Transverse colon (tissue), 4 donors: ENCODE measurements around the gene HECW1. TPM values are rescaled to one million over a fixed set of nuclear protein-coding genes. Genes with fewer than 3 reads are reported as not detected.

ENCODE experiments used
- DNase-seq: peaks from one replicate; pipeline ENCODE4 v3.0.0-alpha.2; 2019
- H3K27ac ChIP-seq, 4 donors: fragments of 200-600 bp; sonication (generic); 2 replicates each; pipeline ENCODE4 v1.5.1; 2016 to 2018; ENCODE audit warnings: inconsistent platforms in 4 of 4
- H3K27me3 ChIP-seq: fragments of 200-600 bp; sonication (generic); 2 replicates; pipeline ENCODE4 v1.5.1; 2017; ENCODE audit warnings: inconsistent platforms
- H3K36me3 ChIP-seq, 4 donors: fragments of 200-600 bp; sonication (generic); 2 replicates each; pipeline ENCODE4 v1.5.1; 2017 to 2019; ENCODE audit warnings: inconsistent platforms in 4 of 4
- H3K4me1 ChIP-seq, 4 donors: fragments of 200-600 bp; sonication (generic); 2 replicates each; pipeline ENCODE4 v1.5.1; 2017 to 2020; ENCODE audit warnings: inconsistent platforms in 4 of 4
- H3K4me3 ChIP-seq, 4 donors: fragments of 200-600 bp; sonication (generic); 1 replicate in 1 of 4; 2 replicates in 3 of 4; pipeline versions ENCODE4 v1.5.1 to v1.6.1; 2017 to 2019; ENCODE audit warnings: inconsistent platforms in 4 of 4
- H3K9me3 ChIP-seq, 2 donors: fragments of 200-600 bp; sonication (generic); 2 replicates each; pipeline ENCODE4 v1.5.1; 2017 to 2019; ENCODE audit warnings: inconsistent platforms in 2 of 2
- EP300 ChIP-seq: sonication (generic); formaldehyde crosslinking; IDR thresholded peaks from one replicate; pipeline ENCODE4 v1.6.1; 2017; ENCODE audit warnings: antibody characterized with exemption, low read depth
- POLR2A ChIP-seq: fragments of 450-650 bp; IDR thresholded peaks from one replicate; pipeline ENCODE4 v1.6.1; 2016; ENCODE audit warnings: antibody characterized with exemption, mild to moderate bottlenecking, moderate library complexity
- POLR2AphosphoS5 ChIP-seq, 3 donors: sonication (generic); formaldehyde crosslinking; IDR thresholded peaks; one replicate each; pipeline ENCODE4 v1.6.1; 2016; ENCODE audit warnings: antibody characterized with exemption in 3 of 3
- WGBS, 2 donors: methylation state at CpG; one replicate each; pipeline ENCODE4 v1.1.5; 2018; ENCODE audit warnings: low coverage in 1 of 2; 5-methylcytosine and 5-hydroxymethylcytosine counted together
- in situ Hi-C, 4 donors: fragments of 200-750 bp; cut with MboI; loops; one replicate each; pipeline versions ENCODE4 v1.15.0 to v1.15.1; 2017; ENCODE audit warnings: low sequenced_read_pairs in 3 of 4, low pct_ligation_motif_present in 1 of 4, low pct_unique_long_range_greater_than_20kb in 1 of 4
- intact Hi-C: fragments of 100-400 bp; cut with DNase I; formaldehyde crosslinking; loops from one replicate; pipeline ENCODE4 v1.15.1; 2023; ENCODE audit warnings: low total_unique reads
- total RNA-seq, 4 donors: library from RNA; depleted of rRNA; stranded (reverse); fragments of >200 nt; gene quantifications; one replicate each; pipeline ENCODE4 v1.1.0, GENCODE V29; 2016
- TF ChIP-seq, protein P1 (sequence below), 5 experiments: fragments of 200-600 bp in 3 of 5; fragments of 450-650 bp in 2 of 5; sonication (generic) in 3 of 5; IDR thresholded peaks; 1 replicate in 2 of 5; 2 replicates in 3 of 5; pipeline ENCODE4 v1.5.1; 2016 to 2017; ENCODE audit warnings: antibody characterized with exemption in 5 of 5, inconsistent platforms in 3 of 5, mild to moderate bottlenecking in 2 of 5, moderate library complexity in 1 of 5

Gene HECW1
- total RNA-seq, 4 donors from 2014 or later: 1.1 to 1.4 TPM; not detected in 2

DNA sequence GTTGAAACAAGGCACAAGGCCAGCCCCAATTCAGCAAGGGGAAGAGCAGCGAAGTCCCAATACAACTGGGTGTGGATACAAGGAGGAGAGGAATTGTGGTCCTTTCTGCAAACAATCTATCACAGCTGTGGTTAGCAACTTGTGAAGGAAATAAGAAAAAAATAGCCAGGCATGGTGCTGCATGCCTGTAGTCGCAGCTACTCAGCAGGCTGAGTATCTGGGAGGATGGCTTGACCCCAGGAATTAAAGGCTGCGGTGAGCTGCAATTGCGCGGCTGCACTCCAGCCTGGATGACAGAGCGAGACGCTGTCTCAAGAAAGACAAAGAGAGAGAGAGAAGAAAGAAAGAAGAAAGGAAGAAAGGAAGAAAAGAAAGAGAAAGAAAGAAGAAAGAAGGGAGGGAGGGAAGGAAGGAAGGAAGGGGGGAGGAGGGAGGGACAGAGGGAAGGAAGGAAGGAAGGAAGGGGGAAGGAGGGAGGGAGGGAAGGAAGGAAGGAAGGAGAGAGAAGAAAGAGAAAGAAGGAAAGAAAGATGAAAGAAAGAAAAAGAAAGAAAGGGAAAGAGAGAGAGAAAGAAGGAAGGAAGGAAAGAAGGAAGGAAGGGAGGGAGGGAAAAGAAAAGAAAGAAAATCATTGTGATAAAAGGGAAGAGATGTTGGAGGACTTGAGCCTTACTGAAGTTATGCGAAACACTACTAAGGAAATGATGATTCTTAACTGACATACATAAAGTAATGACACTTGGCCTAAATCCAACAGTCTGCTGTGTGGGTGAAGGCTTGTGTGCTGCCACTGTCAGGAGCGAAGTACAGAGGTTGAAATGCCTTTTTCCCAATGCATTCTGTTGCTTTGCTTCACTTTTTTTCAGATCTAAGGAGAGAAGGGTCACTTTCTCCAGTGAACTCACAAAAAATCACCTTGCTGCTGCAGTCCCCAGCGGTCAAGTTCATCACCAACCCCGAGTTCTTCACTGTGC is 353.4 kb downstream of the HECW1 start:
- intact Hi-C loops (no loop called here), in situ Hi-C loops (no loop called here)
- no peaks in the 10 kb centered on the region for H3K27me3 ChIP-seq
- no peak for TF ChIP-seq EP300
- H3K27ac ChIP-seq: no peak overlapping the region
- 78 to 86% methylated on average over 9 to 11 of the region's 11 CpGs for WGBS, 2 donors
- no peak overlapping the region for H3K4me3 ChIP-seq
- H3K36me3 ChIP-seq: no peaks in the 10 kb centered on the region
- DNase-seq: no peak
- H3K9me3 ChIP-seq: no peaks in the 10 kb centered on the region
- no peaks in the 10 kb centered on the region for H3K4me1 ChIP-seq

DNA sequence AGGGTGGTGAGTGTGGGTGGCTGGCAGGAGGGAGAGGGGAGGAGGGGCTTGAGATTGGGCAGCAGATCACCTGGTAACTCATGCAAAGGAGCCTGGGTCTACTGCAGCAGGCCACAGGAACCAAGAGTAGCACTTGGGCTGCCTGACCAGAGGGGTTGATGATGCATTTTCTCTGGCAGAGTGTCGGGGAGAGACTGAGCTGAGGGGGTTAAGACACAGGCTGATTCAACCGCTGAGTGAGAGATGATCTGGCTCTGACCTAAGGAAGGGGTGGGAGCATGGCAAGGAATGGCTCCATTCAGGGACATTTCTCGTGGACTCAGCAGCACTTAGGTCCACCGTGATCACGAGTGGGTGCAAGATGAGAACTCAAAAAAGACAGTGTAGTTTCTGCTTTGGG is 355.0 kb downstream of the HECW1 start:
- H3K4me1 ChIP-seq: no peaks in the 10 kb centered on the region
- in situ Hi-C loops (no loop called here), intact Hi-C loops (no loop called here)
- DNase-seq: no peak
- no peak overlapping the region for H3K4me3 ChIP-seq
- 79 to 84% methylated on average over 4 to 5 of the region's 5 CpGs for WGBS, 2 donors
- no peak overlapping the region for H3K27ac ChIP-seq
- H3K36me3 ChIP-seq: no peaks in the 10 kb centered on the region
- no peaks in the 10 kb centered on the region for H3K27me3 ChIP-seq
- H3K9me3 ChIP-seq: no peaks in the 10 kb centered on the region
- TF ChIP-seq POLR2A (no peak), POLR2AphosphoS5 (IDR thresholded peaks at IDR 0.05) (no peak), EP300 (no peak)
- TF ChIP-seq, protein P1, sequence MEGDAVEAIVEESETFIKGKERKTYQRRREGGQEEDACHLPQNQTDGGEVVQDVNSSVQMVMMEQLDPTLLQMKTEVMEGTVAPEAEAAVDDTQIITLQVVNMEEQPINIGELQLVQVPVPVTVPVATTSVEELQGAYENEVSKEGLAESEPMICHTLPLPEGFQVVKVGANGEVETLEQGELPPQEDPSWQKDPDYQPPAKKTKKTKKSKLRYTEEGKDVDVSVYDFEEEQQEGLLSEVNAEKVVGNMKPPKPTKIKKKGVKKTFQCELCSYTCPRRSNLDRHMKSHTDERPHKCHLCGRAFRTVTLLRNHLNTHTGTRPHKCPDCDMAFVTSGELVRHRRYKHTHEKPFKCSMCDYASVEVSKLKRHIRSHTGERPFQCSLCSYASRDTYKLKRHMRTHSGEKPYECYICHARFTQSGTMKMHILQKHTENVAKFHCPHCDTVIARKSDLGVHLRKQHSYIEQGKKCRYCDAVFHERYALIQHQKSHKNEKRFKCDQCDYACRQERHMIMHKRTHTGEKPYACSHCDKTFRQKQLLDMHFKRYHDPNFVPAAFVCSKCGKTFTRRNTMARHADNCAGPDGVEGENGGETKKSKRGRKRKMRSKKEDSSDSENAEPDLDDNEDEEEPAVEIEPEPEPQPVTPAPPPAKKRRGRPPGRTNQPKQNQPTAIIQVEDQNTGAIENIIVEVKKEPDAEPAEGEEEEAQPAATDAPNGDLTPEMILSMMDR (IDR thresholded peaks at IDR 0.05): no peak

GRCh38 chr7:43467846-43468245 is 355.4 kb downstream of the HECW1 start:
- TF ChIP-seq, protein P1 (IDR thresholded peaks at IDR 0.05): no peak
- TF ChIP-seq EP300: no peak
- no peaks in the 10 kb centered on the region for H3K9me3 ChIP-seq
- intact Hi-C loops: no loop called here
- no peaks in the 10 kb centered on the region for H3K27me3 ChIP-seq
- H3K4me3 ChIP-seq: no peak overlapping the region
- no peak for DNase-seq
- H3K36me3 ChIP-seq: no peaks in the 10 kb centered on the region
- no peaks in the 10 kb centered on the region for H3K4me1 ChIP-seq
- H3K27ac ChIP-seq: no peak overlapping the region
- in situ Hi-C loops: no loop called here
- WGBS, 2 donors: 46 to 91% methylated on average over 2 to 6 of the region's 6 CpGs

DNA sequence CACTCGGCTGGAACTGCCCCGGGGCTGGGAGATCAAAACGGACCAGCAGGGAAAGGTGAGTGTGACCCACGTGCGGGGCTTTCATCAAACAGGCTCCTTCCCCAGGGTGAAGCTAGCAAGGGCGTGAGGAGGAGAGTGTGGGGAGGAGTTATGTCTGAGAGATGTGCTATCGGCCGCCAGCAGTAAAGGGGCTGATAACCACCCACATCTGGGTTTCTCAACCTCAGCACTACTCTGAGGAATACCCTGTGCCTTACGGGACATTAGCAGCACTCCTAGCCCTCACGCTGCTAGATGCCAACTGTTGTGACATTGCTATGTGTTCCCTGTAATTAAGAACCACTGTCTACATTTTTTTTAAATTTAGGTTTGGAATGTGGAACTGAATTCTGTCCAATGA is 356.6 kb downstream of the HECW1 start:
- WGBS, 2 donors: 80 to 89% methylated on average over 1 to 10 of the region's 10 CpGs
- no peak for TF ChIP-seq POLR2AphosphoS5 (IDR thresholded peaks at IDR 0.05)
- TF ChIP-seq, protein P1 (IDR thresholded peaks at IDR 0.05): no peak
- no peak for TF ChIP-seq EP300
- no peak for TF ChIP-seq POLR2A
- in situ Hi-C loops: no loop called here

More for the DNA sequence above, 356.6 kb downstream of the HECW1 start:
- intact Hi-C loops: no loop called here
- Histone ChIP-seq H3K27ac (no peak overlapping the region), H3K27me3 (no peaks in the 10 kb centered on the region), H3K9me3 (no peaks in the 10 kb centered on the region), H3K4me3 (no peak overlapping the region), H3K4me1 (no peaks in the 10 kb centered on the region), H3K36me3 (no peaks in the 10 kb centered on the region)
- no peak for DNase-seq
